GM23338 (cell line): ENCODE results near the gene USP37.

ENCODE experiments used
- CREB1 ChIP-seq: fragments of 250-450 bp; sonication (Bioruptor Pico); IDR thresholded peaks from 2 replicates; pipeline ENCODE4 v1.5.0; 2020; ENCODE audit warnings: low read depth, mild to moderate bottlenecking, moderate library complexity
- CTCF ChIP-seq, 2 experiments: fragments of 200-600 bp in 1 of 2; sonication (generic) in 1 of 2; conservative IDR thresholded peaks; 2 replicates each; pipeline versions ENCODE4 v1.5.1 to v1.6.1; 2016 to 2017; ENCODE audit warnings: antibody characterized with exemption in 2 of 2, low read depth in 2 of 2, mild to moderate bottlenecking in 2 of 2, moderate library complexity in 1 of 2
- EZH2 ChIP-seq: fragments of 200-600 bp; sonication (generic); IDR thresholded peaks from one replicate; pipeline ENCODE4 v1.8.0; 2017; ENCODE audit warnings: antibody characterized with exemption, mild to moderate bottlenecking, low read depth; ENCODE audit not compliant: unreplicated experiment
- EZH2phosphoT487 ChIP-seq: fragments of 200-600 bp; sonication (generic); IDR thresholded peaks from one replicate; pipeline ENCODE4 v1.8.1; 2018; ENCODE audit warnings: antibody characterized with exemption; ENCODE audit not compliant: unreplicated experiment
- JUNB ChIP-seq: IDR thresholded peaks from one replicate; pipeline ENCODE4 v1.6.1; 2016; ENCODE audit warnings: antibody characterized with exemption; ENCODE audit not compliant: unreplicated experiment
- POLR2AphosphoS5 ChIP-seq: IDR thresholded peaks from 2 replicates; pipeline ENCODE4 v1.6.1; 2016; ENCODE audit warnings: antibody characterized with exemption, low read depth
- REST ChIP-seq: IDR thresholded peaks from one replicate; pipeline ENCODE4 v1.6.1; 2018; ENCODE audit warnings: antibody characterized with exemption; ENCODE audit not compliant: unreplicated experiment
- STAT1 ChIP-seq: IDR thresholded peaks from one replicate; pipeline ENCODE4 v1.6.1; 2016; ENCODE audit warnings: antibody characterized with exemption; ENCODE audit not compliant: unreplicated experiment
- ZNF331 ChIP-seq: fragments of 250-450 bp; sonication (Bioruptor Pico); IDR thresholded peaks from 2 replicates; pipeline ENCODE4 v1.5.0; 2020; ENCODE audit warnings: low read depth, mild to moderate bottlenecking, moderate library complexity

GRCh38 chr2:218516614-218517013, 51.5 kb downstream of the USP37 start:
- TF ChIP-seq EZH2 (no peak), CTCF (conservative IDR thresholded peaks at IDR 0.05; ENCODE audit: low read depth in 2 of 2) (peak; percentile 55 to 58), ZNF331 (CRISPR knock-in tag) (no peak), POLR2AphosphoS5 (no peak), REST (no peak), EZH2phosphoT487 (no peak), STAT1 (no peak), CREB1 (CRISPR knock-in tag) (no peak), JUNB (no peak)
